BLaER1 (cell line): ENCODE results near the gene EPHB4.
A peak's percentile ranks its signal among the peaks of the same experiment; 100 is the strongest.
"Not testable (repeated sequence)": the region's sequence is repeated elsewhere in the genome, so short reads cannot be mapped to it uniquely, and the experiment has no call there.

Source experiments
- H3K27ac ChIP-seq: shearing (Covaris generic); formaldehyde crosslinking; 2 replicates; pipeline ENCODE4 v1.8.1; 2022
- H3K27me3 ChIP-seq: shearing (Covaris generic); formaldehyde crosslinking; 2 replicates; pipeline ENCODE4 v1.8.1; 2022
- H3K36me3 ChIP-seq: shearing (Covaris generic); formaldehyde crosslinking; 2 replicates; pipeline ENCODE4 v1.8.1; 2022
- H3K4me1 ChIP-seq: shearing (Covaris generic); formaldehyde crosslinking; 2 replicates; pipeline ENCODE4 v1.8.1; 2022
- H3K4me2 ChIP-seq: shearing (Covaris generic); formaldehyde crosslinking; 2 replicates; pipeline ENCODE4 v1.8.1; 2022
- H3K4me3 ChIP-seq: shearing (Covaris generic); formaldehyde crosslinking; 2 replicates; pipeline ENCODE4 v1.8.1; 2022
- H3K9ac ChIP-seq: shearing (Covaris generic); formaldehyde crosslinking; 2 replicates; pipeline ENCODE4 v1.8.1; 2022
- H3K9me3 ChIP-seq: shearing (Covaris generic); formaldehyde crosslinking; 2 replicates; pipeline ENCODE4 v1.8.1; 2022
- H4K20me1 ChIP-seq: shearing (Covaris generic); formaldehyde crosslinking; 2 replicates; pipeline ENCODE4 v1.8.1; 2022
- Cebpa-rat ChIP-seq: shearing (Covaris generic); IDR thresholded peaks from 2 replicates; pipeline ENCODE4 v1.8.1; 2022

Gene EPHB4

GRCh38 chr7:100765250-100765649 lies 62.1 kb downstream of the EPHB4 start:
- no peaks in the 10 kb centered on the region for H3K9me3 ChIP-seq
- no peaks in the 10 kb centered on the region for H3K27me3 ChIP-seq
- H3K4me2 ChIP-seq = no peak overlapping the region
- H3K36me3 ChIP-seq = no peaks in the 10 kb centered on the region
- no peak overlapping the region for H3K27ac ChIP-seq
- no peaks in the 10 kb centered on the region for H4K20me1 ChIP-seq
- 0 out of 2 replicates have a peak overlapping the region, but pooled peaks have one; percentile 10 for H3K9ac ChIP-seq
- H3K4me1 ChIP-seq = peaks cover 20% of the 10 kb centered on the region
- no peak for TF ChIP-seq Cebpa-rat
- H3K4me3 ChIP-seq = no peak overlapping the region

DNA sequence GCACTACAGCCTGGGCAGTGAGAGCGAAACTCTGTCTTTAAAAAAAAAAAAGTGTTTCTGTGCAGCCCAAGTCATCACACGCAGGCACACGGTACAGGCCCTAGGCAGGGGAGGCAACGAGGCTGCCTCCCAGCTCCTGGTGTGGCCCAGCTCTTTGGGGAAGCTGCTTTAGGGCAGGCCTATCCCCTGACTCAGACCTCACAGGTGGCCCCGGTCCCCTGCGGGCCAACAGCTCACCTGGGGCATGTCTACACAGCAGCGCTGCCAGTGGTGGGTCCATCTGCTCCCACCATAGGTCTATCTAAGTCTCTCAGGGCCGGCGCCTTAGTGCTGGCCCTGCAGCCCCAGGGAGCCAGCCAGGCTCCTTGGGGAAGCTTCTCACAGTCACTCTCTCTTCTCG lies 62.5 kb downstream of the EPHB4 start:
- Histone ChIP-seq H4K20me1 (no peaks in the 10 kb centered on the region), H3K9me3 (no peaks in the 10 kb centered on the region), H3K27ac (no peak overlapping the region), H3K9ac (0 out of 2 replicates have a peak overlapping the region, but pooled peaks have one; percentile 10), H3K4me1 (peaks cover 20% of the 10 kb centered on the region), H3K4me2 (no peak overlapping the region), H3K27me3 (no peaks in the 10 kb centered on the region), H3K4me3 (no peak overlapping the region), H3K36me3 (no peaks in the 10 kb centered on the region)
- no peak for TF ChIP-seq Cebpa-rat

GRCh38 chr7:100763556-100764140 lies 63.7 kb downstream of the EPHB4 start:
- Histone ChIP-seq H3K9me3 (no peaks in the 10 kb centered on the region), H4K20me1 (no peaks in the 10 kb centered on the region), H3K36me3 (no peaks in the 10 kb centered on the region), H3K9ac (no peak overlapping the region), H3K4me1 (peaks cover 20% of the 10 kb centered on the region), H3K27me3 (no peaks in the 10 kb centered on the region), H3K4me3 (no peak overlapping the region), H3K4me2 (no peak overlapping the region), H3K27ac (no peak overlapping the region)
- TF ChIP-seq Cebpa-rat = no peak

GRCh38 chr7:100762841-100763240 lies 64.5 kb downstream of the EPHB4 start:
- H3K27me3 ChIP-seq, H3K4me2 ChIP-seq: not testable (repeated sequence)
- H3K4me1 ChIP-seq = peaks cover 20% of the 10 kb centered on the region

GRCh38 chr7:100759357-100760171 lies 67.8 kb downstream of the EPHB4 start:
- H3K4me3 ChIP-seq = no peak overlapping the region
- H3K9me3 ChIP-seq = no peaks in the 10 kb centered on the region
- H3K4me1 ChIP-seq = peaks cover 23% of the 10 kb centered on the region
- H3K4me2 ChIP-seq = no peak overlapping the region
- H3K27ac ChIP-seq = no peak overlapping the region
- H3K27me3 ChIP-seq = no peaks in the 10 kb centered on the region
- H4K20me1 ChIP-seq = no peaks in the 10 kb centered on the region
- no peak for TF ChIP-seq Cebpa-rat
- no peaks in the 10 kb centered on the region for H3K36me3 ChIP-seq
- H3K9ac ChIP-seq = no peak overlapping the region

More at GRCh38 chr7:100762841-100763240, 64.5 kb downstream of the EPHB4 start:
- not testable (repeated sequence) for H3K27ac ChIP-seq, H4K20me1 ChIP-seq, H3K9me3 ChIP-seq, H3K9ac ChIP-seq, H3K4me3 ChIP-seq, H3K36me3 ChIP-seq

DNA sequence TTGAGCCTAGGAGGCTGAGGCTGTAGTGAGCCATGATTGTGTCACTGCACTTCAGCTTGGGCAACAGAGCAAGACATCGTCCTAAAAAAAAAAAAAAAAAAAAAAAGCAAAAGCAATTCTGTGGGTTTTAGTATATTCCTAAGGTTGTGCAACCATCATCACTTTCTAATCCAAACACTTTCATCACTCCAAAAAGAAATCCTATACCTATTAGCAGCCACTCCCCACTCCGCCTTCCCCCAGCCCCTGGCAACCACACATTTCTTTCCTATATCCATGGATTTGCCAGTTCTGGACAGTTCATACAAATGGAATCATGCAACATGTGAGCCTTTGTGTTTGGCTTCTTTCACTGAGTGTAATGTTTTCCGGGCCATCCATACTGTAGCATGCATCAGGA lies 73.6 kb downstream of the EPHB4 start:
- TF ChIP-seq Cebpa-rat = no peak
- Histone ChIP-seq H3K9ac (no peak overlapping the region), H3K36me3 (no peaks in the 10 kb centered on the region), H3K27me3 (no peaks in the 10 kb centered on the region), H3K9me3 (no peaks in the 10 kb centered on the region), H4K20me1 (no peaks in the 10 kb centered on the region), H3K4me2 (no peak overlapping the region), H3K4me1 (peaks cover 20% of the 10 kb centered on the region), H3K27ac (no peak overlapping the region), H3K4me3 (no peak overlapping the region)

DNA sequence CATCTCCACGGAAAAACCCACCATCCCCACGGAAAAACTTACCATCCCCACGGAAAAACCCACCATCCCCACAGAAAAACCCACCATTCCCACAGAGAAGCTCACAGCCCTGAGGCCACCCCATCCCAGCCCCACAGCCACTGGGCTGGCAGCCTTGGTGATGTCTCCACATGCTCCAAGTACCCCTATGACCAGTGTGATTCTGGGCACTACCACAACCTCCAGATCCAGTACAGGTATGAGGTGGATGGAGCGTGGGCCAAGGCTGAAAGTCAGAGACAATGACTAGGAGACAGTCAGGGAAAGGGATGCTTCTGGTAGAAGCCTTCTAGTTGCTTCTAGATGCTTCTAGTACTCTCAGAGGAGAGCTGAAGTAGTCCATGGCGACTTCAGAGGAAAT lies 74.3 kb downstream of the EPHB4 start:
- TF ChIP-seq Cebpa-rat = no peak
- Histone ChIP-seq H3K4me2 (no peak overlapping the region), H3K9ac (no peak overlapping the region), H4K20me1 (no peaks in the 10 kb centered on the region), H3K36me3 (no peaks in the 10 kb centered on the region), H3K27me3 (no peaks in the 10 kb centered on the region), H3K9me3 (no peaks in the 10 kb centered on the region), H3K27ac (no peak overlapping the region), H3K4me1 (peaks cover 20% of the 10 kb centered on the region), H3K4me3 (no peak overlapping the region)
